H1 (cell line): ENCODE results near the gene SIRT3. TPM values are rescaled to one million over a fixed set of nuclear protein-coding genes. Genes with fewer than 3 reads are reported as not detected.

Experiments used
- ATF3 ChIP-seq: IDR thresholded peaks from 2 replicates; pipeline ENCODE4 v1.6.1; 2011; ENCODE audit warnings: low read depth, mild to moderate bottlenecking, low read length; ENCODE audit not compliant: insufficient read depth
- BRCA1 ChIP-seq: IDR thresholded peaks from 2 replicates; pipeline ENCODE4 v1.6.1; 2012; ENCODE audit warnings: low read depth, low read length, improper control_type of control experiment
- CHD7 ChIP-seq: fragments of 300-600 bp; sonication (generic); IDR thresholded peaks from 2 replicates; pipeline ENCODE4 v1.7.1; 2012; ENCODE audit warnings: low read length, moderate library complexity, mild to moderate bottlenecking, inconsistent platforms; ENCODE audit not compliant: insufficient replicate concordance
- GABPA ChIP-seq: IDR thresholded peaks from 2 replicates; pipeline ENCODE4 v1.6.1; 2011; ENCODE audit warnings: mild to moderate bottlenecking, low read length, moderate library complexity, borderline replicate concordance; ENCODE audit not compliant: insufficient read depth
- MAFK ChIP-seq: IDR thresholded peaks from 2 replicates; pipeline ENCODE4 v1.6.1; 2012; ENCODE audit warnings: low read depth, mild to moderate bottlenecking, improper control_type of control experiment, low read length
- POLR2A ChIP-seq, 2 experiments: IDR thresholded peaks; 1 replicate in 1 of 2; 2 replicates in 1 of 2; pipeline ENCODE4 v1.6.1; 2011; ENCODE audit warnings: low read depth in 2 of 2, low read length in 2 of 2, mild to moderate bottlenecking in 2 of 2; ENCODE audit errors: control extremely low read depth in 1 of 2
- SIN3A ChIP-seq, 2 experiments: IDR thresholded peaks in 1 of 2; conservative IDR thresholded peaks in 1 of 2; 2 replicates each; pipeline ENCODE4 v1.6.1; 2011 to 2012; ENCODE audit warnings: low read length in 2 of 2, improper control_type of control experiment in 1 of 2, low read depth in 1 of 2, mild to moderate bottlenecking in 1 of 2
- TAF1 ChIP-seq: IDR thresholded peaks from 2 replicates; pipeline ENCODE4 v1.6.1; 2011; ENCODE audit warnings: mild to moderate bottlenecking, low read depth, low read length
- polyA plus RNA-seq, 7 experiments: library from polyadenylated mRNA; depleted of rRNA in 3 of 7; stranded (reverse) in 5 of 7; unstranded in 2 of 7; fragments of >200 nt in 5 of 7; fragments of 200-250 nt in 2 of 7; gene quantifications; 1 replicate in 5 of 7; 2 replicates in 1 of 7; 4 replicates in 1 of 7; pipeline versions ENCODE4 v1.2.1 to v1.2.3, GENCODE V29; 2011 to 2013; ENCODE audit warnings: missing spikeins in 2 of 7, mixed read lengths in 2 of 7
- total RNA-seq: library from RNA; stranded (reverse); fragmentation: NEBNext Ultra II Directional; extraction: Animal tissue kit (Norgen Biotek cat#: 25700); gene quantifications from 2 replicates; pipeline ENCODE4 v1.2.1, GENCODE V29; 2021

Gene SIRT3
- total and polyA plus RNA-seq, 2 of the 8 experiments (the other 6 are each of a cell fraction or from before 2014, with no cell fraction given) = 14.3 to 21.6 TPM

GRCh38 chr11:235997-236773 is at the start of gene SIRT3 (continued):
- peak; percentile 79 for TF ChIP-seq TAF1
- no peak for TF ChIP-seq BRCA1
- TF ChIP-seq CHD7 = no peak
- no peak for TF ChIP-seq MAFK
- no peak for TF ChIP-seq ATF3
- TF ChIP-seq SIN3A (conservative IDR thresholded peaks at IDR 0.05 in 1 of 2, IDR thresholded peaks at IDR 0.05 in 1 of 2; ENCODE audit: low read depth in 1 of 2, low read length in 2 of 2) = 0 out of 4 replicates have a peak, but pooled peaks of 1 of the 2 experiments have one; percentile 85
- no peak for TF ChIP-seq GABPA
- peak in 1 of 2 experiments; percentile 67; a peak in 2 of 3 replicates for TF ChIP-seq POLR2A (IDR thresholded peaks at IDR 0.05; ENCODE audit: control extremely low read depth in 1 of 2, low read depth in 2 of 2, low read length in 2 of 2)
